ENCODE data around the gene DLG2. TPM values are rescaled to one million over a fixed set of nuclear protein-coding genes. Genes with fewer than 3 reads are reported as not detected.

Gene DLG2
- total RNA-seq, 3 donors from 2014 or later (not counting 1 experiment from before 2014, with no cell fraction given): 1.7 to 2.9 (median 2.2) TPM

DNA sequence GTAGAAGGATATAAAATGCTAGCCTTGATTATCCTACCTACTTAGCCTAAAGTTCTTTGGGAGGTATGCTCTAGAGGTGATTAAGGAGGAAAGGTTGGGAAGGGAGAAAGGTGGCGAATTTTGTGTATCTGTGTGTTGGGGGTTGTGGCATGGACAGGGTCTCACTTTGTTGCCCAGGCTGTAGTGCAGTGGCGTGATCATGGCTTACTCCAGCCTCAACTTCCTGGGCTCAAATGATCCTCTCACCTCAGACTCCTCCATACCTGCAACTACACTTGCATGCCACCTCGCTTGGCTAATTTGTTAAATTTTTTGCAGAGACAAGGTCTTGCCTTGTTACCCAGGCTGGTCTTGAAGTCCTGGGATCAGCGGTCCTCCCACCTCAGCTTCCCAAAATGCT lies 1094.8 kb downstream of the DLG2 start:
- H3K4me3 ChIP-seq (ENCODE audit: low read length): no peak overlapping the region
- TF ChIP-seq, protein P1, sequence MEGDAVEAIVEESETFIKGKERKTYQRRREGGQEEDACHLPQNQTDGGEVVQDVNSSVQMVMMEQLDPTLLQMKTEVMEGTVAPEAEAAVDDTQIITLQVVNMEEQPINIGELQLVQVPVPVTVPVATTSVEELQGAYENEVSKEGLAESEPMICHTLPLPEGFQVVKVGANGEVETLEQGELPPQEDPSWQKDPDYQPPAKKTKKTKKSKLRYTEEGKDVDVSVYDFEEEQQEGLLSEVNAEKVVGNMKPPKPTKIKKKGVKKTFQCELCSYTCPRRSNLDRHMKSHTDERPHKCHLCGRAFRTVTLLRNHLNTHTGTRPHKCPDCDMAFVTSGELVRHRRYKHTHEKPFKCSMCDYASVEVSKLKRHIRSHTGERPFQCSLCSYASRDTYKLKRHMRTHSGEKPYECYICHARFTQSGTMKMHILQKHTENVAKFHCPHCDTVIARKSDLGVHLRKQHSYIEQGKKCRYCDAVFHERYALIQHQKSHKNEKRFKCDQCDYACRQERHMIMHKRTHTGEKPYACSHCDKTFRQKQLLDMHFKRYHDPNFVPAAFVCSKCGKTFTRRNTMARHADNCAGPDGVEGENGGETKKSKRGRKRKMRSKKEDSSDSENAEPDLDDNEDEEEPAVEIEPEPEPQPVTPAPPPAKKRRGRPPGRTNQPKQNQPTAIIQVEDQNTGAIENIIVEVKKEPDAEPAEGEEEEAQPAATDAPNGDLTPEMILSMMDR (IDR thresholded peaks at IDR 0.05): no peak
- Mint-ChIP-seq H3K4me3 (no peak overlapping the region), H3K27ac (no peak overlapping the region), H3K27me3 (ENCODE audit: low read depth in 2 of 2) (no peaks in the 10 kb centered on the region), H3K4me1 (no peaks in the 10 kb centered on the region), H3K9me3 (peaks cover 2 to 7% of the 10 kb centered on the region in 2 donors), H3K36me3 (no peaks in the 10 kb centered on the region)
- WGBS (ENCODE audit: insufficient coverage): 84% methylated on average over 4 of the region's 4 CpGs
- no peaks in the 10 kb centered on the region for H3K9me3 ChIP-seq (ENCODE audit: control insufficient read depth, insufficient read depth, low read length)
- no peak for ATAC-seq
- H3K27me3 ChIP-seq (ENCODE audit: control insufficient read depth, insufficient read depth, low read length): no peaks in the 10 kb centered on the region
- no peak for DNase-seq
- H3K4me1 ChIP-seq (ENCODE audit: control insufficient read depth, insufficient read depth, low read length): no peaks in the 10 kb centered on the region
- no peaks in the 10 kb centered on the region for H3K36me3 ChIP-seq (ENCODE audit: control insufficient read depth, insufficient read depth, low read length)
- intact Hi-C loops (cut with micrococcal nuclease): no loop called here
- H3K27ac ChIP-seq (ENCODE audit: low read length): no peak overlapping the region

DNA sequence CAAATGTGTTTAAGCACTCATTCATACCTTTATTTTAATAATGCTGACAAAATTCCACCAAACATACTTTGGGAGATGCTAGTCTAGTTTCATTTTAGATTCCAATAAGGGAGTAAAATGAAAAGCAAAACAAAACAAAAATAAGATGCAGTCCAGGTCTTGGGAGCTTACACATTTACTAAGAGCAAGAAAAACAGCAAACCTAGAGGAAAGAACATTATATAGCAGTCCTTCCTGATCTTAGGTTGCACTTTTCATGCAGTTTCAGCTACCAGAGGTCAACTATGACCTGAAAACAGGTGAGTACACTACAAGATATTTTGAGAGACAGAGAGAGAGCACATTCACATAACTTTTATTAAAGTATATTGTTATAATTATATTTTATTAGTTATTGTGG lies 1100.9 kb downstream of the DLG2 start:
- Mint-ChIP-seq H3K36me3 (no peaks in the 10 kb centered on the region), H3K9me3 (peaks cover 6 to 9% of the 10 kb centered on the region in 2 donors), H3K4me1 (no peaks in the 10 kb centered on the region), H3K4me3 (no peak overlapping the region), H3K27ac (no peak overlapping the region), H3K27me3 (ENCODE audit: low read depth in 2 of 2) (no peaks in the 10 kb centered on the region)
- Histone ChIP-seq H3K9me3 (ENCODE audit: control insufficient read depth, insufficient read depth, low read length) (no peaks in the 10 kb centered on the region), H3K27me3 (ENCODE audit: control insufficient read depth, insufficient read depth, low read length) (no peaks in the 10 kb centered on the region), H3K27ac (ENCODE audit: low read length) (no peak overlapping the region), H3K4me3 (ENCODE audit: low read length) (no peak overlapping the region), H3K36me3 (ENCODE audit: control insufficient read depth, insufficient read depth, low read length) (no peaks in the 10 kb centered on the region), H3K4me1 (ENCODE audit: control insufficient read depth, insufficient read depth, low read length) (no peaks in the 10 kb centered on the region)
- intact Hi-C loops (cut with micrococcal nuclease): no loop called here
- ATAC-seq (no peak), DNase-seq (no peak)
- TF ChIP-seq, protein P1 (IDR thresholded peaks at IDR 0.05): no peak

DNA sequence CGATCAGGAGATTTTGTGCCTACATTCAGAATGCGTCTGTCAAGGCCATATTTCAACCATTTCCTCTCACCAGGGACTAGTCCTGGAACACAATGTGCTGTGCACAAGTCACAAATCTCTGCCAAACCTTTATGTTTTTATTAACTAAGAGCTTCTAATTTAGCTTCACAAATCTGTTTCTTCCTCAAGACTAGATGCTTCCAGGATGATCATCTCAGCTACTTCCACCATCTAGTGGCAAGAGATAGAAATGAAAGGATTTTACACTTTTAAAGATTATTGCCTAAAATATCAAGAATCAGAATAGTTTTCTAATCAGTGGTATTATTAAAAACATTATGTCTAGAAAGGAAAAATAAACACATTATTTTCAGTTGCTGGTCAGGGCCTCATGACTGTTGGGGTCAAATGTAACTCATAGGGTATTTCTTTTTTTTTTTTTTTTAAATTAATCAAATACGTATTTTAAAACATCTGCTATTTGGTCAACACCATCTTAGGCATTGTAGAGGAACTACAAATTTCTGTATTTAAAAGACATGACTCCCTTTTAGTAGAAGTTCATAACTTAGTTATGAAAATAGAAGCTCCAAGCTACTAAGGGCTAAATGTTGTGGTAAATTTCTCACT lies 1102.6 kb downstream of the DLG2 start:
- Histone ChIP-seq H3K36me3 (ENCODE audit: control insufficient read depth, insufficient read depth, low read length) (no peaks in the 10 kb centered on the region), H3K27me3 (ENCODE audit: control insufficient read depth, insufficient read depth, low read length) (no peaks in the 10 kb centered on the region), H3K4me1 (ENCODE audit: control insufficient read depth, insufficient read depth, low read length) (no peaks in the 10 kb centered on the region), H3K27ac (ENCODE audit: low read length) (no peak overlapping the region), H3K9me3 (ENCODE audit: control insufficient read depth, insufficient read depth, low read length) (no peaks in the 10 kb centered on the region), H3K4me3 (ENCODE audit: low read length) (no peak overlapping the region)
- Mint-ChIP-seq H3K36me3 (no peaks in the 10 kb centered on the region), H3K27ac (no peak overlapping the region), H3K27me3 (ENCODE audit: low read depth in 2 of 2) (no peaks in the 10 kb centered on the region), H3K4me3 (no peak overlapping the region), H3K4me1 (no peaks in the 10 kb centered on the region), H3K9me3 (peaks cover 6% of the 10 kb centered on the region in 2 donors)
- intact Hi-C loops (cut with micrococcal nuclease): no loop called here
- no peak for ATAC-seq
- TF ChIP-seq, protein P1 (IDR thresholded peaks at IDR 0.05): no peak
- 79% methylated on average over 2 of the region's 3 CpGs for WGBS (ENCODE audit: insufficient coverage)
- no peak for DNase-seq

DNA sequence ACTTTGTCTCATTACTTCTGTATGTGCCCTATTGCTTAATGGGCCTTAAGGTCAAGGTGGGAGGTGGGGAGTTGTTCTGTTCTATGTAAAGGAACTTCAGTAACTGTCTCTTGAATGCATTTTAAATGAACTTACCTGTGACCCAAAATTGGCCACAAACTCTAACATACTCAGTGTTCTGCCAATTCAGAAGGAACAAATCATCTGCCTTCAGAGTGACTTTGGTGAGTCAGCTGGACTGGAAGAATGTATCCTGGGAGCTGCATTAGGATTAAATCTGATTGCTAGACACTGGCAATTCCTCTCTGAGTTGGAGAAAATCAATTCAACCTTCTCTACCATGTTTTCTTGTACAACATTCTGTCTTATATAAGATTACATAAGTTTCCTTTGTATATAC lies 1104.8 kb downstream of the DLG2 start:
- Histone ChIP-seq H3K4me1 (ENCODE audit: control insufficient read depth, insufficient read depth, low read length) (no peaks in the 10 kb centered on the region), H3K9me3 (ENCODE audit: control insufficient read depth, insufficient read depth, low read length) (no peaks in the 10 kb centered on the region), H3K27ac (ENCODE audit: low read length) (no peak overlapping the region), H3K27me3 (ENCODE audit: control insufficient read depth, insufficient read depth, low read length) (no peaks in the 10 kb centered on the region), H3K4me3 (ENCODE audit: low read length) (no peak overlapping the region), H3K36me3 (ENCODE audit: control insufficient read depth, insufficient read depth, low read length) (no peaks in the 10 kb centered on the region)
- no peak overlapping the region for H3K4me3 Mint-ChIP-seq
- ATAC-seq: no peak
- TF ChIP-seq, protein P1 (IDR thresholded peaks at IDR 0.05): no peak
- no peaks in the 10 kb centered on the region for H3K4me1 Mint-ChIP-seq
- H3K27me3 Mint-ChIP-seq (ENCODE audit: low read depth in 2 of 2): no peaks in the 10 kb centered on the region
- DNase-seq: no peak
- intact Hi-C loops (cut with micrococcal nuclease): no loop called here
- H3K9me3 Mint-ChIP-seq: peaks cover 7 to 9% of the 10 kb centered on the region in 2 donors
- no peaks in the 10 kb centered on the region for H3K36me3 Mint-ChIP-seq
- no peak overlapping the region for H3K27ac Mint-ChIP-seq
